Effector memory CD4-positive, alpha-beta T cell (primary cell): Measurements from ENCODE around the gene FOXO1.

Experiments used
- DNase-seq, 3 donors: peaks; one replicate each; pipeline ENCODE4 v3.0.0-alpha.2; 2020
- H3K27ac ChIP-seq: 2 replicates; pipeline ENCODE4 v1.7.0; 2013; ENCODE audit warnings: mild to moderate bottlenecking, low read length, moderate library complexity; ENCODE audit not compliant: insufficient read depth, poor library complexity, severe bottlenecking
- H3K27me3 ChIP-seq: replicated peaks from 2 replicates; pipeline ENCODE4 v1.7.0; 2013; ENCODE audit warnings: mild to moderate bottlenecking, low read length; ENCODE audit not compliant: insufficient read depth, control insufficient read depth, poor library complexity, severe bottlenecking
- H3K36me3 ChIP-seq: 2 replicates; pipeline ENCODE4 v1.7.0; 2013; ENCODE audit warnings: mild to moderate bottlenecking, low read length, moderate library complexity; ENCODE audit not compliant: control insufficient read depth, insufficient read depth
- H3K4me1 ChIP-seq: 2 replicates; pipeline ENCODE4 v1.7.0; 2013; ENCODE audit warnings: low read length, mild to moderate bottlenecking; ENCODE audit not compliant: control insufficient read depth, insufficient read depth, poor library complexity, severe bottlenecking
- H3K4me3 ChIP-seq: 2 replicates; pipeline ENCODE4 v1.7.0; 2013; ENCODE audit warnings: low read length, low read depth, mild to moderate bottlenecking; ENCODE audit not compliant: insufficient read depth, poor library complexity, severe bottlenecking
- H3K9me3 ChIP-seq: 2 replicates; pipeline ENCODE4 v1.7.0; 2013; ENCODE audit warnings: mild to moderate bottlenecking, low read length, moderate library complexity; ENCODE audit not compliant: control insufficient read depth

FOXO1 gene

GRCh38 chr13:40597735-40598365 lies 68.6 kb downstream of the FOXO1 start:
- no peak overlapping the region for H3K27ac ChIP-seq
- no peaks in the 10 kb centered on the region for H3K36me3 ChIP-seq
- no peak for DNase-seq
- H3K4me3 ChIP-seq, result peak overlapping the region; percentile 5
- no peaks in the 10 kb centered on the region for H3K9me3 ChIP-seq
- H3K4me1 ChIP-seq, result peaks cover 38% of the 10 kb centered on the region
- no peaks in the 10 kb centered on the region for H3K27me3 ChIP-seq

GRCh38 chr13:40596484-40596883 lies 70.0 kb downstream of the FOXO1 start:
- no peak for DNase-seq
- Histone ChIP-seq H3K4me1 (peaks cover 38% of the 10 kb centered on the region), H3K36me3 (no peaks in the 10 kb centered on the region), H3K4me3 (no peak overlapping the region), H3K9me3 (no peaks in the 10 kb centered on the region), H3K27me3 (no peaks in the 10 kb centered on the region), H3K27ac (no peak overlapping the region)

GRCh38 chr13:40595693-40596092 lies 70.7 kb downstream of the FOXO1 start:
- DNase-seq, result no peak
- Histone ChIP-seq H3K4me1 (peaks cover 43% of the 10 kb centered on the region), H3K4me3 (no peak overlapping the region), H3K27ac (no peak overlapping the region), H3K9me3 (no peaks in the 10 kb centered on the region), H3K27me3 (no peaks in the 10 kb centered on the region), H3K36me3 (no peaks in the 10 kb centered on the region)

GRCh38 chr13:40592035-40592434 lies 74.4 kb downstream of the FOXO1 start:
- Histone ChIP-seq H3K27ac (no peak overlapping the region), H3K27me3 (no peaks in the 10 kb centered on the region), H3K9me3 (no peaks in the 10 kb centered on the region), H3K4me1 (peaks cover 31% of the 10 kb centered on the region), H3K36me3 (no peaks in the 10 kb centered on the region), H3K4me3 (no peak overlapping the region)
- DNase-seq, result no peak

GRCh38 chr13:40591091-40591490 lies 75.3 kb downstream of the FOXO1 start:
- H3K36me3 ChIP-seq, result no peaks in the 10 kb centered on the region
- H3K4me3 ChIP-seq, result no peak overlapping the region
- no peak for DNase-seq
- H3K27me3 ChIP-seq, result no peaks in the 10 kb centered on the region
- H3K9me3 ChIP-seq, result no peaks in the 10 kb centered on the region
- no peak overlapping the region for H3K27ac ChIP-seq
- peaks cover 34% of the 10 kb centered on the region for H3K4me1 ChIP-seq

GRCh38 chr13:40590112-40590862 lies 76.2 kb downstream of the FOXO1 start:
- no peaks in the 10 kb centered on the region for H3K9me3 ChIP-seq
- DNase-seq, result no peak
- no peak overlapping the region for H3K4me3 ChIP-seq
- H3K27me3 ChIP-seq, result no peaks in the 10 kb centered on the region
- peaks cover 35% of the 10 kb centered on the region for H3K4me1 ChIP-seq
- no peak overlapping the region for H3K27ac ChIP-seq
- no peaks in the 10 kb centered on the region for H3K36me3 ChIP-seq

- Histone ChIP-seq H3K4me3 (no peak overlapping the region), H3K27me3 (no peaks in the 10 kb centered on the region), H3K4me1 (peaks cover 33% of the 10 kb centered on the region), H3K9me3 (no peaks in the 10 kb centered on the region), H3K27ac (no peak overlapping the region), H3K36me3 (no peaks in the 10 kb centered on the region)
- DNase-seq, result no peak
Measured at GRCh38 chr13:40589285-40590109, 76.9 kb downstream of the FOXO1 start.

GRCh38 chr13:40588101-40588500 lies 78.3 kb downstream of the FOXO1 start:
- DNase-seq, result no peak
- no peak overlapping the region for H3K4me3 ChIP-seq
- no peaks in the 10 kb centered on the region for H3K27me3 ChIP-seq
- H3K36me3 ChIP-seq, result no peaks in the 10 kb centered on the region
- H3K27ac ChIP-seq, result no peak overlapping the region
- H3K9me3 ChIP-seq, result no peaks in the 10 kb centered on the region
- peaks cover 30% of the 10 kb centered on the region for H3K4me1 ChIP-seq

- no peaks in the 10 kb centered on the region for H3K9me3 ChIP-seq
- no peaks in the 10 kb centered on the region for H3K27me3 ChIP-seq
- peaks cover 30% of the 10 kb centered on the region for H3K4me1 ChIP-seq
- no peak overlapping the region for H3K27ac ChIP-seq
- H3K4me3 ChIP-seq, result no peak overlapping the region
- H3K36me3 ChIP-seq, result no peaks in the 10 kb centered on the region
- no peak for DNase-seq
Measured at GRCh38 chr13:40586886-40587565, 79.4 kb downstream of the FOXO1 start.
